Neural crest cell (in vitro differentiated cells): ENCODE results near the gene DOK3. TPM values are rescaled to one million over a fixed set of nuclear protein-coding genes. Genes with fewer than 3 reads are reported as not detected.

Source experiments
- DNase-seq: peaks from one replicate; pipeline ENCODE4 v3.0.0; 2021; ENCODE audit warnings: low read depth, mixed read lengths, low spot score
- H3K27ac Mint-ChIP-seq: one replicate; pipeline ENCODE4 v1.8.0; 2021; ENCODE audit warnings: mild to moderate bottlenecking, mixed read lengths; ENCODE audit not compliant: unreplicated experiment
- H3K27me3 Mint-ChIP-seq: 2 replicates; pipeline ENCODE4 v1.8.0; 2021; ENCODE audit warnings: low read depth, mild to moderate bottlenecking, mixed read lengths
- H3K36me3 Mint-ChIP-seq: 2 replicates; pipeline ENCODE4 v1.8.0; 2021; ENCODE audit warnings: low read depth, mild to moderate bottlenecking, mixed read lengths
- H3K4me1 Mint-ChIP-seq: 2 replicates; pipeline ENCODE4 v1.8.0; 2021; ENCODE audit warnings: mixed read lengths
- H3K4me3 Mint-ChIP-seq: one replicate; pipeline ENCODE4 v1.8.0; 2021; ENCODE audit warnings: mild to moderate bottlenecking, mixed read lengths
- H3K9me3 Mint-ChIP-seq: 2 replicates; pipeline ENCODE4 v1.8.0; 2021; ENCODE audit warnings: mixed read lengths
- CTCF ChIP-seq: fragments of 200-600 bp; sonication (generic); conservative IDR thresholded peaks from 2 replicates; pipeline ENCODE4 v1.5.0; 2021; ENCODE audit warnings: antibody characterized with exemption, mild to moderate bottlenecking
- total RNA-seq: library from RNA; stranded (reverse); gene quantifications from 2 replicates; pipeline ENCODE4 v1.2.1, GENCODE V29; 2021

The DOK3 gene
- total RNA-seq, 1 donor from 2014 or later = 11.4 TPM

DNA sequence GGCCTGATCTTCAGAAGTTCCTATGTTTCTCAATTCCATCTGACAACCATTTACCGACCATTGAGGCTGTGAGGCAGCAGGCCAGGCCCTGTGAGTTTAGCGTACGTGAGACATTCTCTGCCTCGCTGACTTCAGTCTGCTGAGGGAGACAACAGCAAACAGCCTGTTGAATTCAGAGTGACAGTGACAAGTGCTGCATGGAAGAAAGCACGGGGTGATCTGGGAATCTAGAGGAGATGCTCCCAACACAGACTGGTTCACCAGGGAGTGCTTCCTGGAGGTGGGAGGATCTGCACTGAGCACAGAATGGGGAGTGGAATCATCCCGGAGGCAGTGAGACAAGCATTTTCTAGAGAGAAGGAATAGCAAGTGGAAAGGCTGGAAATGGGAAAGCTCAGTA is 17.2 kb upstream of the DOK3 start:
- H3K27me3 Mint-ChIP-seq = no peaks in the 10 kb centered on the region
- no peaks in the 10 kb centered on the region for H3K9me3 Mint-ChIP-seq
- no peaks in the 10 kb centered on the region for H3K4me1 Mint-ChIP-seq
- no peak for DNase-seq
- TF ChIP-seq CTCF = no peak
- H3K27ac Mint-ChIP-seq = no peak overlapping the region
- peaks cover 10% of the 10 kb centered on the region for H3K36me3 Mint-ChIP-seq
- no peak overlapping the region for H3K4me3 Mint-ChIP-seq

GRCh38 chr5:177526191-177526590 is 16.6 kb upstream of the DOK3 start:
- Mint-ChIP-seq H3K27ac (no peak overlapping the region), H3K36me3 (peaks cover 13% of the 10 kb centered on the region), H3K4me3 (no peak overlapping the region), H3K4me1 (no peaks in the 10 kb centered on the region), H3K27me3 (no peaks in the 10 kb centered on the region), H3K9me3 (no peaks in the 10 kb centered on the region)
- no peak for TF ChIP-seq CTCF
- DNase-seq = no peak

DNA sequence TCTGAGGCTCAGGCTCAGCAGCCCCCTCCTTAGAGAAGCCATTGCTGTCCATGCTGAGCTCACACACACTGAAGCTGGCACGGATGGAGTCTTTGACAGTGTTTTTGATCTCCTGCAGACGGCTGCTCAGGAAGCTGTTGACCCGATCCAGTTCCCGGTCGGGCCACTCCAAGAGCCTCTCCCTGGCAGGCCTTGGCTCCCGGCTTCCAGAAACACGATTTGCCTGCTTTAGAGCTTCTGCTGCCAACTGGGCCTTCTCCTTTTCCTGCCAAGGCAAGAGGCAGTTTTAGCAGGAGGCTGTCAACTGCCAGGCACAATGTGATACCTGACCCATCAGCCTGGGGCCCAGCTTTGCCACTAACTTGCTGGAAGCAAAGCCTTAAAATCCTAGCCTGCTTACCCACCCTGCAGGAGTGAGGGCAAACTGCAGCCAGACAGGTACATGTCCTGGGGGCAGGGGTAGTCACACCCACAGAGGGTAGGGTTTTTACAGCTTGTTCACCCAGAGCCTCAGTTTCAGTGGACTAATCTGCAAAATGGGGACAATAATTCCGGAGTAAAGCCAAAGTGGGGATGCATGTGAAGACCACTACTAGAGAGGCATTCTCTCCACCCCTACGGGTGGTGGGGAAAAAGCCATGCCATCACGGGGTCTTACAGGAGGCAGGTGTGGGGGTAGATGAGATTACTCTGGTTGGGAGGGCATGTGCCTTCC is 15.5 kb upstream of the DOK3 start:
- H3K36me3 Mint-ChIP-seq = peaks cover 9% of the 10 kb centered on the region
- H3K9me3 Mint-ChIP-seq = no peaks in the 10 kb centered on the region
- TF ChIP-seq CTCF = no peak
- no peak for DNase-seq
- no peaks in the 10 kb centered on the region for H3K27me3 Mint-ChIP-seq
- H3K4me1 Mint-ChIP-seq = no peaks in the 10 kb centered on the region
- H3K27ac Mint-ChIP-seq = no peak overlapping the region
- H3K4me3 Mint-ChIP-seq = peak overlapping the region; percentile 23

DNA sequence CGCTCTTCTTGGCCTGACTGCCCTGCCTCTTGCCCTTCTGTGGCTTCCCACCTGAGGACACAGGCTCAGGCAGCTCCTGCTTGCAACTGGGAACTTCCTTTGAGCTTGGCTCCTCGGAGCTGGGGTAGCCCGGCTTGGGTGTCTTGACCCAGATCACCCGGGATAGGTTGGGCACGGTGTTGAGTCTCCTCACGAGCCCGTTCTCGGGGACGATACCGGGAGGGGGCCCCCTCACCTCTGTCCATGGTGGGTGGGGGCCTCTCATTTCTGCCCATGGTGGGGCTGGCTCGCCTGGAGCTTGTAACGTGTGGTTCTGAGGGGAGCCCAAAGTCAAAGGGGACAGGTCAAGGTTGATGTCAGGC is 14.9 kb upstream of the DOK3 start:
- H3K4me3 Mint-ChIP-seq = no peak overlapping the region
- no peaks in the 10 kb centered on the region for H3K27me3 Mint-ChIP-seq
- peaks cover 9% of the 10 kb centered on the region for H3K36me3 Mint-ChIP-seq
- no peaks in the 10 kb centered on the region for H3K9me3 Mint-ChIP-seq
- TF ChIP-seq CTCF = no peak
- no peak overlapping the region for H3K27ac Mint-ChIP-seq
- H3K4me1 Mint-ChIP-seq = no peaks in the 10 kb centered on the region
- DNase-seq = no peak

DNA sequence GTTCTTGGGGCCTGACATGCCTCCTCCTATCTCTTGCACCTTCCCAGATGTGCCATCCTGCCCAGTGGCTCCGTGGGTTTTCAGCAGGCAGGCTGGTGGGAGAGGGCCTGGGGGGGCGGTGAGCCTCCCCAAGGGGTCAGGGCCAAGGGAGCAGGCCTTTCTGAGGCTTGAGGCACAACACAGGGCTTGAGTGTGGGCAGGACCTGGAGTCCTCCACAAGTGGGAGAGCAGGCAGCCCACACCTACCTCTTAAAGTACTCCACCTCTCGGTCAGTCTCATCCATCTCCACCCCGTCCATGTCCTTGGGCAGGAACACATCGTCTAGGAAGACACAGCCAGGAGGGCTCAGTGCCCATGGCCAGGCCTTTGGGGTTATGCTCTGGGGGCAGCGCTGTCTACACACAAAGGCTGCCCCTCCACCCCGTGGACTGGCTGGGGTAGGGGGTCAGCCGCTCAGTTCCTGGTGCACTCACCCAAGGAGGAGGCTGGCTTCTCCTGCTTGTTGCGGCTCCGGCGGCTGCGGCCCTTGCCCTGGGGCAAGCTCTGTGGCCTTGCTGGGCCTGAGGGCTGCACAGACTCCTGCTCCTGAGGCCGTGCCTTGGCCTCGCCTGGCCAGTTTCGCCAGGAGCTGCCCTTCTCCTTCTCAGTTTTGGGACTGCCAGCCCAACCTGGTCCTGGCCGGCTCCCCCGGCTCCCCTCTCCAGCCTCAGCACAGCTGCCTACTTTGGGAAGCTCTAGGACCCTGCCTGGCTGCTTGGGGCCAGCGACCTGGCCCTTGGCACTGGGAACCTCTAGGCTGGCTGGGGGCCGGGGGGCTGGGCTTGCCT is 14.3 kb upstream of the DOK3 start:
- Mint-ChIP-seq H3K27ac (no peak overlapping the region), H3K36me3 (peaks cover 6% of the 10 kb centered on the region), H3K4me1 (no peaks in the 10 kb centered on the region), H3K27me3 (no peaks in the 10 kb centered on the region), H3K4me3 (no peak overlapping the region), H3K9me3 (no peaks in the 10 kb centered on the region)
- TF ChIP-seq CTCF = no peak
- no peak for DNase-seq
